ENCODE results near the gene UBE2G2. TPM values are rescaled to one million over a fixed set of nuclear protein-coding genes. Genes with fewer than 3 reads are reported as not detected.

Gene UBE2G2, protein sequence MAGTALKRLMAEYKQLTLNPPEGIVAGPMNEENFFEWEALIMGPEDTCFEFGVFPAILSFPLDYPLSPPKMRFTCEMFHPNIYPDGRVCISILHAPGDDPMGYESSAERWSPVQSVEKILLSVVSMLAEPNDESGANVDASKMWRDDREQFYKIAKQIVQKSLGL
- 100 to 1,000 TPM; 124 TPM for total RNA-seq
- 138 to 185 reads per million in 2 donors for total RNA-seq

DNA sequence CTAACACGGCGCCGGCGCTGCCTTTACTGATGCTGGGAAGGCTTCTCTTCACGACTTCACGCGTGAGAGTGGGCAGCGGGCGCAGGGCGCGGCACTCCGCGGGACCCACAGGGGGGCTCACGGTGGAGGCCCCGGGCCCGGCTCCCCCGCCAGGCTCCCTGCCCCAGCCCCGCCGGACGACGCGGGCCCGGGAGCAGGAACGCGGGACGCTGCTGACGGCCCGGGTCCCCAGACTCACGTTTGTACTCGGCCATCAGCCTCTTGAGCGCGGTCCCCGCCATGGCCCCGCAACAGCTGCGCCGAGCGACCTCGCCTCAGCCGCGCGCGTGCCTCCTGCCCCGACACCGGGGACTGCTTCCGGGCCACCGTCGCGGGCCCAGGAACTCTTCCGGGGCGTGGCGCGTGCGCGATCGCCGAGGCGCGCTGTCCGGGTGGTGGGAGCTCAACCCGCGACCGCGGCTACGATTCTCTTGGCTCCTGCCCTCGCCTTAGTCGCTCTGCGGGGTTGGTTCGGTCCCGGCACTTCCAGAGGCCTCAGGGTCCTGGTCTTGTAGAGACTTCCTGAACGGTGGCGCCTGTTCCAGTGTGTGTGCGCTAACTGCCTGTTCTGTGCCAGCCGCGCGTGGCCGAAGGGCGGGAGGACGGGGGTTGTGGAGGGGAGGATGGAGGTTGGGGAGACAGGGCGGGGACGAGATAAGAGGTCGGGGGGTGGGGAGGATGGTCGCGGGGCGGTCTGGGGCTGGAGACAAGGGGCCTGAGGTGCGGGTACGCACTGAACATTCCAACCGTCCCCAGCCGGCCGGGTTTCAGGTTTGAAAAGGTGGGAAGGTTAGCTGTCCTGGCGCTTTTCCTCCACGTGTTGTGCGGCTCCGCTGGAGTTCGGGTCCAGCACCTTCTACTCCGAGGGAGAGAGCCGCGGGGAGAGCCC, at the start of gene UBE2G2:
Gene UBE2G2, minus strand, starts transcription at position 353 of the 928 bp plus-strand sequence. Its CDS starts 72 bp downstream, at position 281.
- H3K4me3 Mint-ChIP-seq = peak within 1 kb of the TSS; percentile 97
- peaks cover 7% of the 10 kb centered on the region for H3K36me3 Mint-ChIP-seq (ENCODE audit: low read depth)
- no peaks in the 10 kb centered on the region for H3K27me3 Mint-ChIP-seq

DNA sequence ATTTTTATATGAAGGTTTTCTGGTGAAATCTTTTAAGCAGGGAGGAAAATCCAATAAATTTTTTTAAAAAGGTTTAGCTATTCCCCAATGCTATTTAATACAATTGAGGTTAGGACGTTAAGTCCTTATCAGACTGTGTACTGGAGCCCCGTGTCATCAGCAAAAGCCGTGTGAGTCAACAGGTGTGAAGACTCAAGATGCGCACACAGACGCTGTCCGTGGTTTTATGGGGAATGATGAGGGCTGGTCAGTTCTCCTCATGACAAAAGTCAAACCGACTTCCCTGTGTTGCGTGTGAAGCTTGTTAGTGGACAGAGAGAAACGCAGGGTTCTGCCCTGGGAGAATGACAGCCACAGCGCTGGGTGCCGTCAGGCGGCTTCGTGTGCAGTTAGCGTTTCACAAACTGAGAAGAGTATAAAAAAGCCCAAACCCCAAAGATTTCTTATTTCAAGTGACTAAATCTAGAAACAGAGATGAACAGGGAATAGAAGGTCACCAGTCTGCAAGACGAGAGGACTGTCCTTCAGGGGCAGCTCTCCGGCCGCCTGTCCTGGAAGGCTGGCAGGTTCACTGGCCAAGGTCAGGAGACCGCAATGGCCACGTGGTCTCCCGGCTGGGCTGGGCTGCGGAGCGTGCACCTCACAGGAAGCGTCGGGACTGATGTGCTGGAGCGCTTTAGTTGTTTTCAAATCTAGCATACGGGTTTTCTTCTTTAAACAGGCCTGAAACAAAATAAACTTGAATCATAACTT, 49.5 kb upstream of the UBE2G2 start:
- H3K4me3 Mint-ChIP-seq = no peak overlapping the region
- H3K27me3 Mint-ChIP-seq = no peaks in the 10 kb centered on the region
- H3K27ac Mint-ChIP-seq = peak overlapping the region; percentile 14
- H3K4me1 Mint-ChIP-seq = peaks cover 24% of the 10 kb centered on the region
- no peak for DNase-seq
- H3K9me3 ChIP-seq (ENCODE audit: control insufficient read depth, low read length, poor library complexity, severe bottlenecking) = no peaks in the 10 kb centered on the region
- ATAC-seq = no peak
- H3K36me3 Mint-ChIP-seq (ENCODE audit: low read depth) = peaks cover 5% of the 10 kb centered on the region

More for the DNA sequence above, at the start of gene UBE2G2:
- H3K9me3 ChIP-seq (ENCODE audit: control insufficient read depth, low read length, poor library complexity, severe bottlenecking) = no peaks in the 10 kb centered on the region
- H3K27ac Mint-ChIP-seq = peak within 1 kb of the TSS; percentile 76
- DNase-seq (peak; percentile 85 to 90 (median 89)), ATAC-seq (peak; percentile 92)
- peaks cover 36% of the 10 kb centered on the region for H3K4me1 Mint-ChIP-seq

DNA sequence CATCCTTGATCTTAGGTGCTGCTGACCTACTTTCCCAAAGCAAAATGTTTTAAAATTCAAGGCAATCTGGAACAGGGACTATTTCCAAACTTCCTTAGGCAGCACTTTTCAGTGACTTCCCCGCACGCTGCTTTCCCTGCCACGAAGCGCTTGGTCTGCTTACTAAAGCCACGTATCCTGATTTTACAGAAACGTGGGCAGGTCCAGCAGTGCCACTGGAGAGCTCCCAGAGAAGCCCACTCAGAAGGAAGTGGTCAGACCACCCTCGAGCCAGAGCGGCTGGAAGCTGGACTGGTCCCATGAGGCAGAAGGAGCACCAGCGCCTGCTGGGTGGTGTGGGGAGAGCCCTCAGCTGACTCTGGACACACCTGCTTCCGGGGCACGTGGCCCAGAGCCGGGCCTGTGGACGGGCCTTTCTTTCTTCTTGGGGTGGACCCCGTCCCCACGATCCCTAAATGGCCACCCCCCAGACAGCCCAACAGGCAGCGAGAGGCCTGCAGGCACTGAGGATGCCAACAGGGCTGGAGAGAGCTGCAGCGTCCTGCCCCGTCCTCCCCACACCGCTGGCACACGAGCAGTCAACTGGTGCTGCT, 48.7 kb upstream of the UBE2G2 start:
- no peak overlapping the region for H3K4me3 Mint-ChIP-seq
- H3K9me3 ChIP-seq (ENCODE audit: control insufficient read depth, low read length, poor library complexity, severe bottlenecking) = no peaks in the 10 kb centered on the region
- no peaks in the 10 kb centered on the region for H3K27me3 Mint-ChIP-seq
- no peak overlapping the region for H3K27ac Mint-ChIP-seq
- DNase-seq (no peak), ATAC-seq (no peak)
- peaks cover 4% of the 10 kb centered on the region for H3K36me3 Mint-ChIP-seq (ENCODE audit: low read depth)
- H3K4me1 Mint-ChIP-seq = peaks cover 23% of the 10 kb centered on the region

GRCh38 chr21:44849616-44850130, 48.1 kb upstream of the UBE2G2 start:
- Mint-ChIP-seq H3K36me3 (ENCODE audit: low read depth) (peaks cover 4% of the 10 kb centered on the region), H3K27ac (no peak overlapping the region), H3K4me1 (peaks cover 19% of the 10 kb centered on the region), H3K27me3 (no peaks in the 10 kb centered on the region), H3K4me3 (no peak overlapping the region)
- ATAC-seq (no peak), DNase-seq (no peak)
- no peaks in the 10 kb centered on the region for H3K9me3 ChIP-seq (ENCODE audit: control insufficient read depth, low read length, poor library complexity, severe bottlenecking)

DNA sequence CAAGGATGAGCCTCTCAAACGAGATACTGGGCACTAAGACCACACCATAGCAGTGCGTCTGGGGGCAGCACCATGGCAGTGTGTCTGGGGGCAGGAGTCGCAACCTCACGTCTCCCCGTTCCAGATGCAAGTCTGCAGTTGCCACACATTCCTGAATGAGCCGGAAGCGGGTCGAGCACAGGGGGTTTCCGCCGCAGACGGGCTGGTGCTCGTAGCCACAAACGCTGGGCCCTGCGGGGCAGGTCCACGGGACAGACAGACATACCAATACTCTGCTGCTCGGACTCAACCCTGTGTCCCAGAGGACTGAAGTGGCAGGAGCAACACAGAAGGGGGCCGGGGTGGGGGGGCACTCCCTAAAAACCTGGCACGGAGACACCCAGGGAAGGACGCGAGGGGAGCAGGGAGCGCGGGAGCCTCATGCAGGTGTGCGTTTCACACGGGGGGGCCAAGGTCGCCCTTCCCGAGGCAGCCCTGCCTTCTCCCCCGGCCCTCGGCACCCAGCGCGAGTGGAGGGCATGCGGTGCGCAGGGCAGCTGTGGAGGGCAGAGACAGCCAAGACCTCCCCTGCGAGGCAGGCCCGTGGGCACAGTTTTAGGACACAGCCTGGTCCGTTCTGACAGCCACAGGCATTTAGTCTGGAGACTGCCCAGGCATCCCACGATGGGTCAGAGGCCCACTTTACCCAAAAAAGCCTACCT, 47.4 kb upstream of the UBE2G2 start:
- DNase-seq (no peak), ATAC-seq (no peak)
- Mint-ChIP-seq H3K4me1 (peaks cover 14% of the 10 kb centered on the region), H3K27ac (no peak overlapping the region), H3K36me3 (ENCODE audit: low read depth) (peaks cover 4% of the 10 kb centered on the region), H3K4me3 (no peak overlapping the region), H3K27me3 (no peaks in the 10 kb centered on the region)
- no peaks in the 10 kb centered on the region for H3K9me3 ChIP-seq (ENCODE audit: control insufficient read depth, low read length, poor library complexity, severe bottlenecking)

DNA sequence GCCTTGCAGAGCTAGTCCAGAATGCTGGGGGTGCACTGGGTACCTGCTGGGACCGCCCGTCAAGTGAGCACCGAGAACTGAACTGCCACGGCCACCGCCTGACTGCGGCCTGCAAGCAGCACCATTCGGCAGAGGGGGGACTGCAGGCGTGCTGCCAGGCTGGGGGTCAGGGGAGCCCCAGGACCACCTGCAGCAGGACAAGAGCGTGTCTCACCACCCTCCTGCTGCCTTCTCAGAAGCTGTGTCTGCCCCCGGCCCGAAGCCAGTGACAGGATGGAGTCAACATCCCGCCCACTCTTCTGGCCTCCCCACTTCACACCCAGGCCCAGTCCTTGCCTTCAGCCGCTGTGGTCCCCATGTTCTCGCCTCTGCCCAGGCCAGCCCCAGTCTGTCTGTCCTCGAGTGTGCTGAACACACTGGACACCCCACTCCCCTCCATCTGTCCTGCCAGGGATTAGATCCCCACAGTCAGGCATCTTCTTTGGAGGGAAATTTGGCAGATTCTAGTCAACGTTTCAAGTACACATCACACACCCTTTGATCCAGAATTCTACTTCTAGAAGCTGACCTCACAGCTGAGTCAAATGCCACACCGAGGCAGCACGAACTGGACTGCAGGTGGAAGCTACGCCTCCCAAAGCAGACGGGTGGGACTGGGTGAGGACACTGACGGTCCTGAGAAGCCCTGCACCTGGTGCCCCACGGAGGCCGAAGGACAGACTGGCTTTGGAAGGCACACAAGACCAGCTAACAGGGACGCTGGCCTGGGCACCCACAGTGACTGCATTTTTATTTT, 45.8 kb upstream of the UBE2G2 start:
- peaks cover 13% of the 10 kb centered on the region for H3K4me1 Mint-ChIP-seq
- peak overlapping the region; percentile 67 for H3K27ac Mint-ChIP-seq
- no peak overlapping the region for H3K4me3 Mint-ChIP-seq

GRCh38 chr21:44846485-44847260, 45.1 kb upstream of the UBE2G2 start:
- H3K27ac Mint-ChIP-seq = peak overlapping the region; percentile 27
- peak overlapping the region; percentile 70 for H3K4me3 Mint-ChIP-seq
- no peaks in the 10 kb centered on the region for H3K27me3 Mint-ChIP-seq
- ATAC-seq (peak; percentile 65), DNase-seq (no peak)
- no peaks in the 10 kb centered on the region for H3K9me3 ChIP-seq (ENCODE audit: control insufficient read depth, low read length, poor library complexity, severe bottlenecking)
- H3K4me1 Mint-ChIP-seq = peaks cover 8% of the 10 kb centered on the region
- peaks cover 2% of the 10 kb centered on the region for H3K36me3 Mint-ChIP-seq (ENCODE audit: low read depth)

More for the DNA sequence above, 45.8 kb upstream of the UBE2G2 start:
- Mint-ChIP-seq H3K27me3 (no peaks in the 10 kb centered on the region), H3K36me3 (ENCODE audit: low read depth) (peaks cover 2% of the 10 kb centered on the region)
- no peak for ATAC-seq
- no peaks in the 10 kb centered on the region for H3K9me3 ChIP-seq (ENCODE audit: control insufficient read depth, low read length, poor library complexity, severe bottlenecking)
- no peak for DNase-seq

GRCh38 chr21:44846224-44846484, 44.5 kb upstream of the UBE2G2 start:
- no peak for DNase-seq
- H3K4me1 Mint-ChIP-seq = peaks cover 8% of the 10 kb centered on the region
- H3K36me3 Mint-ChIP-seq (ENCODE audit: low read depth) = peaks cover 2% of the 10 kb centered on the region
- H3K27me3 Mint-ChIP-seq = peaks cover 4% of the 10 kb centered on the region
- H3K9me3 ChIP-seq (ENCODE audit: control insufficient read depth, low read length, poor library complexity, severe bottlenecking) = no peaks in the 10 kb centered on the region
- peak overlapping the region; percentile 70 for H3K4me3 Mint-ChIP-seq
- no peak for ATAC-seq
- peak overlapping the region; percentile 27 for H3K27ac Mint-ChIP-seq

GRCh38 chr21:44845418-44846223, 44.0 kb upstream of the UBE2G2 start:
- no peaks in the 10 kb centered on the region for H3K36me3 Mint-ChIP-seq (ENCODE audit: low read depth)
- H3K27ac Mint-ChIP-seq = peak overlapping the region; percentile 27
- H3K9me3 ChIP-seq (ENCODE audit: control insufficient read depth, low read length, poor library complexity, severe bottlenecking) = no peaks in the 10 kb centered on the region
- peaks cover 7% of the 10 kb centered on the region for H3K27me3 Mint-ChIP-seq
- DNase-seq (peak; percentile 24 to 39 (median 33)), ATAC-seq (peak; percentile 80)
- H3K4me3 Mint-ChIP-seq = peak overlapping the region; percentile 70
- H3K4me1 Mint-ChIP-seq = peaks cover 8% of the 10 kb centered on the region

GRCh38 chr21:44844256-44844655, 42.6 kb upstream of the UBE2G2 start:
- Mint-ChIP-seq H3K36me3 (ENCODE audit: low read depth) (no peaks in the 10 kb centered on the region), H3K27ac (no peak overlapping the region), H3K4me3 (peak overlapping the region; percentile 15), H3K27me3 (peaks cover 7% of the 10 kb centered on the region), H3K4me1 (peaks cover 11% of the 10 kb centered on the region)
- no peaks in the 10 kb centered on the region for H3K9me3 ChIP-seq (ENCODE audit: control insufficient read depth, low read length, poor library complexity, severe bottlenecking)
- DNase-seq (no peak), ATAC-seq (no peak)

Measured in T-helper 17 cell (primary cell).